ENCODE data around the gene TAB2. TPM values are rescaled to one million over a fixed set of nuclear protein-coding genes. Genes with fewer than 3 reads are reported as not detected.

Gene TAB2
- total RNA-seq, 1 experiment from 2014 or later = 56.2 TPM

DNA sequence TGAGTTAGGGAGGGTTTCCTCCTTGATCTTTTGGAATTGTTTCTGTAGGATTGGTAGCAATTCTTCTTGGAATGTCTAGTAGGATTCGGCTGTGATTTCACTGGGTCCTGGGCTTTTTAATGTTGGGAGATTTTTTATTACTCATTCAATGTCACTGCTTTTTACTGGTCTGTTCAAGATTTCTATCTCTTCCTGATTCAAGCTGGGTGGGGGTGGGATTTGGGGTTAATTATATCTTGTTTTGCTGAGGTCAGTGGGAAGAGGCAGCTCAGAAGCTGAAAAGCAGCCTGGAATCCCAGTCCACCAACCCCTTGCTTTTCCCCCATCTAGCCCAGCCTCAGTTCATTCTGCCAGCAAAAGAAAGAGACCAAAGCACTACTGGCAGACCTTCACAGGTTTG, 122.1 kb downstream of the TAB2 start:
- no peaks in the 10 kb centered on the region for H4K20me1 ChIP-seq (ENCODE audit: control insufficient read depth, insufficient read depth, insufficient read length)
- no peak overlapping the region for H3K9ac ChIP-seq (ENCODE audit: extremely low read depth, insufficient read length, low read length)
- no peaks in the 10 kb centered on the region for H3K79me2 ChIP-seq (ENCODE audit: insufficient read depth, low read length)
- no peak overlapping the region for H4K91ac ChIP-seq (ENCODE audit: insufficient read length, low read depth, low read length)
- no peak overlapping the region for H3K56ac ChIP-seq (ENCODE audit: insufficient read length, low read depth, low read length)
- H3T11ph ChIP-seq (ENCODE audit: low read length) = no peak overlapping the region
- H3K9me3 Mint-ChIP-seq = peaks cover 0 to 2% of the 10 kb centered on the region in 2 experiments; a peak in 3 of 5 replicates
- H3K79me1 ChIP-seq (ENCODE audit: insufficient read depth, low read depth, low read length, poor library complexity, severe bottlenecking) = no peaks in the 10 kb centered on the region
- no peak overlapping the region for H4K8ac ChIP-seq (replicated peaks; ENCODE audit: insufficient read length, low read depth, low read length)
- no peak overlapping the region for H2BK20ac ChIP-seq (ENCODE audit: low read depth, low read length, poor library complexity, severe bottlenecking)
- H2AFZ ChIP-seq (ENCODE audit: low read length) = no peak overlapping the region
- no peak overlapping the region for H3K27ac ChIP-seq (ENCODE audit: insufficient read length, low read depth, low read length)
- no peak overlapping the region for H2BK120ac ChIP-seq (ENCODE audit: low read depth, low read length, poor library complexity, severe bottlenecking)
- no peaks in the 10 kb centered on the region for H3K36me3 Mint-ChIP-seq (ENCODE audit: insufficient read depth in 1 of 3, low read depth in 3 of 3)
- no peaks in the 10 kb centered on the region for H3K9me3 ChIP-seq (ENCODE audit: control insufficient read depth, low read depth, low read length)
- no peak for DNase-seq
- no peaks in the 10 kb centered on the region for H3K23me2 ChIP-seq (ENCODE audit: insufficient read length, low read depth, low read length, poor library complexity, severe bottlenecking)
- H4K5ac ChIP-seq (ENCODE audit: insufficient read length, low read depth, low read length) = no peak overlapping the region
- no peak overlapping the region for H3K4me2 ChIP-seq (ENCODE audit: insufficient read depth, insufficient read length, low read length)
- H3K27me3 Mint-ChIP-seq (ENCODE audit: low read depth) = peaks cover 2% of the 10 kb centered on the region
- no peak overlapping the region for H3K4me3 Mint-ChIP-seq
- no peak overlapping the region for H3K23ac ChIP-seq (ENCODE audit: insufficient read length, low read depth, low read length)
- no peak overlapping the region for H3K18ac ChIP-seq (ENCODE audit: insufficient read length, low read depth, low read length)
- H3K14ac ChIP-seq (ENCODE audit: insufficient read depth, low read length) = no peak overlapping the region
- no peak overlapping the region for H3K27ac Mint-ChIP-seq
- H2AK5ac ChIP-seq (ENCODE audit: insufficient read length, low read length) = no peak overlapping the region
- no peak overlapping the region for H2BK15ac ChIP-seq (ENCODE audit: low read depth, low read length)
- H3K4ac ChIP-seq (ENCODE audit: low read depth, low read length) = no peak overlapping the region
- no peak overlapping the region for H2BK5ac ChIP-seq (ENCODE audit: insufficient read length, low read length)
- H3K4me1 Mint-ChIP-seq = peaks cover 0 to 11% of the 10 kb centered on the region in 2 experiments; a peak in 1 of 4 replicates
- H3K27me3 ChIP-seq (ENCODE audit: insufficient read depth, low read length) = no peaks in the 10 kb centered on the region
- TF ChIP-seq CTCF (conservative IDR thresholded peaks at IDR 0.05) = no peak
- WGBS (ENCODE audit: extremely low coverage, insufficient read length, low lambda C conversion rate) = no CpG with 5 or more reads among the region's 1 CpG
- H3K4me1 ChIP-seq (ENCODE audit: insufficient read depth, low read length) = no peaks in the 10 kb centered on the region
- no peak overlapping the region for H2BK12ac ChIP-seq (ENCODE audit: insufficient read length, low read depth, low read length)
